Epidermal melanocyte (primary cell): ENCODE results near the gene ITPKB.

ENCODE experiments used
- DNase-seq: peaks from one replicate; pipeline ENCODE4 v3.0.0; 2011; ENCODE audit warnings: low spot score; ENCODE audit not compliant: insufficient read length

The ITPKB gene

DNA sequence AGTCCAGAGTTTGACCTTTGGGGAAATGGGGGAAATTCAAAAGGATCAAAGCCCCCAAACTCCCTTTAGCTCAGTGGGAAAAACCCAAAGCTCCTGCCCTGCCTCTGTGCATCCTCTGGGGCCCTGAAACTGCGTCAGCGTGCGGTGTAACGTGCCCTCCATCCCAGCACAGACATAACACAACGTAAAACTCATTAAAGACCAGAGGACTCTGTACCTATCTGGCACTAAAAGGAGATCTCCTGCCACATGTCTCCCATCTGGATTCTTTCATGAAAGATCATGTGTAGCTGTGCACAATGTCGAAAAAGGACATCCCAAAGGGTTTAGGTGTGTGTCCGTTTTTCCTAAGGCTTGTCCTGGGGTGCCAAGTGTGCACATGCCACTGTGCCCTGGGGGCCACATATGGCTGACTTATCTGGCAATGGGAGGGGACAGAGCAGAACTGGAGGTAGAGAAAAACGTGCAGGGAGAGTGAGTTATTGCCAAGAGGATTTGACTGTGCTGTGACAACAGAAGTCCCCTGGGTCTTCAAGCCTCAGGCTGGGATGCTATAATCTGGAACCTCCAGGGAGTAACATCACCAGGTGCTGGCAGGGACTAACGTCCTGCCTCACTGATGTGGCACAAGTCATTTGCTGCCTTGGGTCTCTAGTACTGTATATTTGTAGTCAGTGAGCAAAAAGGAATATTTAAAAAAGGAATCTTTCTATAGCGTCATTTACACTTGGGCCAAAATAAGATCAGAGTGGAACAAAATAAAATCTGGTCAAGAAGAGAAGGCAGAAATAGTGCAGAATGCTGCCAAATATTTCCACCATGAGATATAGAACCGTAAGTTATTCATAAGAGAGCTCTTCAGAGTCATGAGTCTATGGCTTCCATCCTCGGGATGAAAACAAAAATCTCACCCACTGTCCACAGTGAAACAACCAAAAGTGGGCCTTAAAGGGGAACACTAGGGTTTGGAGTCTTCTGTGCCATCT, 52.3 kb downstream of the ITPKB start:
- no peak for DNase-seq

DNA sequence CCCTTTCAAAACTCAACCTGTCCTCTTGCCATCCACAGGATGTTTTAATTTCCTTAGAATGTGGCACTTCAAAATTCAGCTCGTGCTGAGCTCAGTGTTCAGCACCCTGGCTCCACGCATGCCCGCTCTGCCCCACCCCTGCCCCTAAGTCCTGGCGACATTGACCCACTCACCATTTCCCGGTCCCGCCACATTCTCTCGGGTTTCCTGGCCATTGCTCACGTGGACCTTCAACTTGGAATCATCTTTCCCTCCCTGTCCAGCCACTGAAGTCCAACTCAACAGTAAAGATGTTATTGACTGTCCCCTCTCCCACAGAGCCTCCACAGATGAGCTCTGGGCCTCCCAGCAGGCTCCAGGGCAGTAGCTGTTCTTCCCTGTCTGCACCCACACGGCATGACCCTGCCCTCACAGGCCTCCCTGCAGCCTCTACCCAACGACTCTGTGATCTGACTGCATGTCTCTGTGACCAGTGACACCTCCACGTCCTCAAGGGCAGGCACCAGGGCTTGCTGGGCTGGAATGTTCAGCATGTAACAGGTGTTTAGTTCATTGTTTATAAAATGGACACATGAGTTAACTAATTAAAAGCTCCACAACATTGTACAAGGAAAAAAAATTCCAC, 53.8 kb downstream of the ITPKB start:
- no peak for DNase-seq

DNA sequence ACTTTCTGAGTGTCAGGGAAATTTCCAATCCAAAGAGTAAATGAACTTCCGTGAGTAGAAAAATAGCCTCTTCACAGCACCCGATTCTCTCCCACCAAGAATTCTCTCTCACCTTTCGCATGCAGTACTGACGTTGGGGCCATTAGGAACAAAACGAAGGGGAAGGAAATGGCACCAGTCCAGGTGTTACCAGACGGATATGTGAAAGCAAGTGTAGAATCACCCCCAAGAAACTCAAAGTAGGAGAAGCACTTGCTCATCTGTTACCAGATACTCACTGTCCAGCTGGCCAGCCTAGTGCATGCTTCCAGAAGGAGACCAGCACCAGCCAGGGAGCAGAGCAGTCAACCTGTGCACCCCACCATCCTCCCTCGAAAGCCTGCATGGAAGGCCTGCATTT, 55.1 kb downstream of the ITPKB start:
- DNase-seq = no peak

DNA sequence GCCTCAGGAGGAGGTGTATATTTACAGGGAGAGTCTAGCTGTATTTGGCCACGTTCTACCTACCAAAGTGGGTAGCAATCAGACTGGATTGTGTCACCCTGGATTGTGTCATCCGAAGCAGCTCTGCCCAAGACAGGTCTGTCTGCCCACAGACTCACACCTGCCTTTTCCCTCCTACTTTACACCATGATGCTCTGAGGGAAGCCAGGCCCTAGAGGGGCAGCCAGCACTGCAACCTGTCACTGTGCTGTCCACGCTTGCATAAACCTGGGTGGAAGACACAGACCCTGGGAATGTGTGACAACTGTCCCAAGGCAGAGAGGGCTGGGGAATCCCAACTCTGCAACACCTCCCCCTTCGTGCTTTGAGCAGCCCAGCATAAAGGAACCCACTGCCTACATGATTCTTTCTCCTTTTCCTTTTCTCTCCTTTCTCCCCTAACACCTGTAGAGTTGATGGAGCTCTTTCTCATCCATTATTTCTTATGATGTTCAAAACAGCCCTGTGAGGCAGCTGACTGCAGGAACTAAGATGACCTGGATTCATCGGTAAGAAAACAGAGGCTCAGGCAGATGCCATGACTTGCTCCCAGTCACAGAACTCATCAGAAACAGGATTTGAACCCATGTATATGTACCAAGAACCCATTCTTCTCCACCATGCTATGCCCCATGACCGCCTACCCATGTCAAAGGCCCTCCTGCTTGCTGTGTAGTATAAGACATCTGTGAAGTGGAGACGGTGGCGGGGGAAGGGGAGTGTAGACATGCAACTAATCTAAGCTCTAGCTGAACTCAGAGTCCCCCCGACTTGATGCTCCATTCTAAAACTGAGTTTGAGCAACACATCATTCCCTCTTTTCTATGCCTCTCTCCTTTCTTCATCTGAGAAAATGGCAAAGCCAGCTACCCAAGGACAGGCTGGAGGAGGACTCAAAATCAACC, 55.9 kb downstream of the ITPKB start:
- DNase-seq = no peak

DNA sequence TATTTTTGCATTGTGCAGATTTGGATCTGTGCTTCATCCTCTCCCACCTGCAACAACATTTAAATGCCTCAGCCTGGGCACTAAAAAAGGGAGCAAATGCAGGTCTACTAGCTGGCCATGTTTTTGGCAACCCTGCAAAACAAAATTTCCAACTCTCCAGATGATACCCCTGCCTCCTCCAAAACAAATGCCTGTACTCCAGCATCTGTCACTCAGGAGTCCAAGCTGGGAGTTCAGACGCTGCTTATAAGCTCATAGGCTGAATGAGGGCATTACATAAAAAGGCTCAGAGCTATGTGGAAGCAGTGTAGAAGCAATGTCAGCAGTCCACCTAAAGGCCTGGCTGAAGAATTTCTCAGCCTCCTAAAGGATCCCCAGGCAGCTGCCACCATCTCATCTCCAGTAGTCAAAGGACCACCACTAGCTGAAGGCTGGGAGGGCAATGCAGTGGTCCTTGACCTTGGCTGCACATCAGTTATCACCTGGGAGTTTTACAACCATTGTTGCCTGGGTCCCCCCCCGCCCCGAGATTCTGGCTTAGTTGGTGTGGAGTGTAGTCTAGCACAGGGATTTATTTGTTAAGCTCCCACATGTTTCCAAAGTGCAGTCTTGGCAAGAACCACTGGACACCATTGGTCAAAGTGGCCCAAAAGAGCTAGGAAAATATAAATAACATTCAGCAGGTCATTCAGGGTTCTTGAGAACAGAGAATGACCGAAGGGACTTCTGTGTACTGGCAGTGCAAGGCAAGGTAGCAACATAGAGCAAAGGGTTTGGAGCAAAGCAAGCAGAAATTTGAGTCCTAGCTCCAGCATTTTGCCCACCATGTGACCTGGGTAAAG, 57.2 kb downstream of the ITPKB start:
- no peak for DNase-seq

DNA sequence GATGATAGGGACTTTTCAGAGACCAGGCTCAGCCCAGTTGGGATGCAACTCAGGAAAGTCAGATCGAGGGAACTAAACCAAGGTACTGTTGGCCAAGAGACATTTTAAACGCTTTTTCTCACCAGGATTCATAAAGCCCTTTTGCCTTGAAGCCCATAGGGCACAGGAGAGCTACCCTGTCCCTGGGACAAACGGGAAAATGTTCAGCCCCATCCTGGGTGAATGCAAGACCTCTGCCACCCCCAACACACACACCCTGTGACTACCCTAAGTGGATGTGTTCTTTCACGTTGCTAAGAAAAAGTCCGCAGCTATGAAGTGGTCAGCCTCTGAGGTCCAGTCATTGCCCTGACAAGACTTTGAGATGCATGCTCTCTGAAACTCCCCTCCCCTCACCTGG, 58.4 kb downstream of the ITPKB start:
- DNase-seq = no peak

DNA sequence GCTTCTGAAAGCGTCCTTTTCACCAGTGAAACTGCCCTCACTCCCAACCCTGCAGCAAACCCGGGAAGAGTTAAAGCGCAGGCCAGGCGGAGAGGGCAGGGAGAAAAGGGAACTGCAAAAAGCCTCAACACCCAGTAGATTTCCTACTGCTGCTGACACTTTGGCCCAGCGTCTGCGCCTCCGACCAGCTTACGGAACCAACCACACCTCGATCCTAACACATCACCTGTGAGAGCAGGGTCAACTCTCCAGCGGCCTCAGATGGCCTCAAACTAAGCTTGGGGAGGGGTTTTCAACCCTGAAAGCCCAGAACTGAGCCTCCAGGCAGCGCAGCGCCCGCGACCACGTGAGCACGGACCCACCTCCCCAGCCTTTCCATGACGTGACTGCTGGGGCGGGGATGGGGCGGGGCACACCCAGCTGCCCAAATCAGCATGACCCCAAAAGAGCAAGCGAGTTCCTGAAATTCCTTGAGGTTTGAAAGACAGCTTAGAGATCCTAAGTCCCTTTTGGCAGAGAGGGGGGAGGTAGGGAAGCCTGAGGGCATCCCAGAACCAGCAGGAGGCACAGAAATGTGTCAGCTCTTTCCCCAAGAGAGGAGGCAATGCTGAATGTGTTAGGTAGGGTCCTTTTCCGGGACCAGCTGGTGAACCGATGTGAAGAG, 59.1 kb downstream of the ITPKB start:
- peak; percentile 87 for DNase-seq

DNA sequence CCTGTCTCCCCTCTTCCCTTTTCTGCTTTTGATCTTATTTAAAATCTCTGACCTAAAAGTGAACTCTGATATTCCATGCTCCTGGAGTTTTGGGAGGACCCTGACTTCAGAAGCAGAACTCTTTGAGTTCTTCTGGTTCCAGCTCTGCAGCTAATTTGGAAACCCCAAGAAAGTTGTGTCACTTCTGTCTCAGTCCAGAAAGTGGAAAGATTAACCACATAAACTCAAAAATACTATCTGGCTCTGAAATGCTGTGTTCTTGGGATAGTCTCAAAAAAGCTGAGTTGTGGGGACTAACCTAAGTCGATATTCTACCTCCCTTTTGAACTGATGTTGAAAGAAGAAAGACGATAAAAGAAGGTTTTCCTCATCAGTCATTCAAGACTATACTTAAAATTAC, 59.8 kb downstream of the ITPKB start:
- no peak for DNase-seq

DNA sequence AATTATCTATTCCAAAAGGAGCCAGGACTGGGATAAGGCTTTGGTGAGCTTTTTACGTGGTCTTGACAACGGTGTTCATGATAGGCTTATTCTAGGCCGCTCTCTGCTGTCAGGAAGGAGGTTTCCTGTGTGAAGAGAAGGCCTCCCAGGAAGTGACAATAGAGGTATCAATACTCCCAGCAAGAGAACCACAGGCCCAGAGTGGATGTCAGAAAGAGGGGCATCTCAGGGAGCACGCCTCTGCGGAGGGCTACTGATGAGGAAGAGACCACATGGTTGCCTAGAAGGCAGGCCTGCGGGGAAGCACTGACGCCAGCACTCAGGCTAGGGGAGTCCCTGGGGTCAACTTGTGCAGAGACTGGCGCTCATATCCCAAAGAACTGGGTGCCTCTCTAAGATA, 60.4 kb downstream of the ITPKB start:
- DNase-seq = no peak

DNA sequence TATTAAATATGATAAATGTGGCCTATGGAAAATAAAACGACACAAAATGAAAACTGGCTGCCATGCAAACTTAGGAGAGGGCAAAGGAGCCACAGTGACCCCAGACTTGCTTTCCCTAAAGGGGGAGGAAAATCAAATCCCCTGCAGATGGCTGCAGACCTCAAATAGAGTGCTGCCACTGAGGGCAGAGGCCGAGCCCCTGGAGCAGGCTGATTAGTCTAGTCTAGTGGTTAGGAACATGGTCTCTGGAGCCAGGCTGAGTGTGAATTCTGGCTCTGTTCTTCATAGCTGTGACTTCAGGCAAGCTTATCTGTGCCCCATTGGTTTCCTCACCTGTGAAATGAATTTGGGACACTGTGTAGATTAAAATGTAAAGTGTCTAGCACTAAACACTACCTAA, 60.8 kb downstream of the ITPKB start:
- no peak for DNase-seq

DNA sequence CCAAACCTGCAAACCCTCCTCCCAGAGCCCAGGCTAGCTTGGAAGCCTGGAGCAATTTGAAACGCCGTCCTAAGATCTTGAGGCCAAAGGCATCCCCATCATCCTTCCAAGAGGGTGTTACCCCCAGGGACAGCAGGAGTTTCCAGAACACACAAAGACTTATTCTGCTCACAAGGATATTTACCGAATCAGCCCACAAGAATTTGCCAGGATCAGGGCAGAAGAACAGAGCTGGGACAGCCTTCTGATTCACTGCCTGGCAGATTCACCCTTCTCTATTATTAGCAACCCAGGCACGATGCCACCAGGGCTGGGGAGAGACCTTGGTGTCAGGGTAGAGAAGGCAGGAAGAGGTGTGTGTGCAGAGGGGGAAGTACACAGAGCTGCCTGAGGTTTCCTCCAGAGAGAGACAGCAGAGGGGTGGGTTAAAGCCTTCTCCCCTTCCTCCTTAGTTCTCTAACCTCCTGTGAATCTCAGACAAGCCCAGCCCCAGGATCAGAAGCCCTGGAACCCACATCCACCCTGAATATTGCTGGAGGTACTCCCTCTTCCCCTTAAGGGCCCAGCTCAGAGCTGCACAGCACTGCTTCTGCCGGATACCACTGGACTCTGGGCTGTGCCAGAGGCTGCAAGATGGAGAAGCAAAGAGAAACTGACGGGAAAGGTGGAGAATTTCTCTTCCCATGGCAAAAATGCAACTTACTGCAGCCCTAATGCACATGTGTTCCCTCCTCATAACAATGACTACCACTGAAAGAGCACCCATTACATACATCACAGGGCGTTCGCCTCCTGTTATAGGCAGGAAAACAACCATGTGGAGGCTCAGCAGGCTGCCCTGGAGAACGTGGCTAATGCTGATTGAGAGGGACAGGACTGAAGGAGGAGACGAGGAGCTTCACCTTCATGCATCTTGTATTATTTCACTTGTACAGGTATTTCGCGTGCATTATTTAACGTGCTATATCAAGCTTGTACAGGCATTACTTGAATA, 61.8 kb downstream of the ITPKB start:
- DNase-seq = peak; percentile 84

DNA sequence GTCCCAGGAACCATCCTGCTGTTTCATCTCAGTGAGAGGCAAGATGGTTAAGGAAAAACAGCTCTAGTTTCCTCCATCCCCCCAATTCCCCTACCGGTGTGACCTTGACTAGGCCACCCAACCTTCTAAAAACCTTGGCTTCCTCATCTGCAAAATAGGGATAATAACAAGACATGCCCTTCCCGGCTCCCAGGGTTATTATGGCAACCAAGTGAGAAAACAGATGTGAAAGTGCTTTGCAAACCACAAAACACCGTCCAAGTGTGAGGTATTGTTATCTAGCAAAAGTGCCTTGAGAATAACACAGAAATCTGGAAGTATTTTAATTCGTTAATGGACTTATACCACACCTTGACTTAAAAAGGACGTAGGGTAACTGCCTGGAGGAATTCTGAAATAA, 62.7 kb downstream of the ITPKB start:
- DNase-seq = no peak

DNA sequence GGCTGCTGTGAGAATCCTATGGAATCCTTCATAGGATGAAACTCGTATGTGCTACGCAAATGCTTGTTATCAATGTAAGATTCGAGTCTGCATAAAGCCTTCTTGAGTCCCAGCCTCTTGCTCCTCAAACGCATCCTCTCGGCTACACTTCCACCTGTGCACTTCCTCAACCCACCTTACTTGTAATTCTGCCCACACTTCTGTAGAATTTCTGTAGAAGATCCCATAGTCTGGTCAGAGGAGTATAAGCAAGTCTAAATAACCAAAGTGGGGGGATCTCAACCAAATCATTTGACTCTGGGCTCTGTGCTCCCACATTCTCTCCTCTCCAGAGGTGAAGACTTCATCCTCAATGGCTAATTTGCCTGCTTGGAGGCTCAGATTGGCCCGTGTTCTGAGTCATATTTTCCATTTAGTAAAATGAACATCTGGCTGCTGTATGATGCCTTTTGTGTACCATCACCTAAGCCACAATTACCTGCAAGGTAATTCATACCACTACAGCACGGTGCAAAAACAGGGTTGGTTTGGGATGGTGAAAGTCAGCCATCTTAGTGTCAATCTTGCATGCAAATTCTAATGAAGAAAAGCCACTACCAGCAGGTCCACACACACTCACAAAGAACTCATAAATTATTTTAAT, 63.2 kb downstream of the ITPKB start:
- no peak for DNase-seq

DNA sequence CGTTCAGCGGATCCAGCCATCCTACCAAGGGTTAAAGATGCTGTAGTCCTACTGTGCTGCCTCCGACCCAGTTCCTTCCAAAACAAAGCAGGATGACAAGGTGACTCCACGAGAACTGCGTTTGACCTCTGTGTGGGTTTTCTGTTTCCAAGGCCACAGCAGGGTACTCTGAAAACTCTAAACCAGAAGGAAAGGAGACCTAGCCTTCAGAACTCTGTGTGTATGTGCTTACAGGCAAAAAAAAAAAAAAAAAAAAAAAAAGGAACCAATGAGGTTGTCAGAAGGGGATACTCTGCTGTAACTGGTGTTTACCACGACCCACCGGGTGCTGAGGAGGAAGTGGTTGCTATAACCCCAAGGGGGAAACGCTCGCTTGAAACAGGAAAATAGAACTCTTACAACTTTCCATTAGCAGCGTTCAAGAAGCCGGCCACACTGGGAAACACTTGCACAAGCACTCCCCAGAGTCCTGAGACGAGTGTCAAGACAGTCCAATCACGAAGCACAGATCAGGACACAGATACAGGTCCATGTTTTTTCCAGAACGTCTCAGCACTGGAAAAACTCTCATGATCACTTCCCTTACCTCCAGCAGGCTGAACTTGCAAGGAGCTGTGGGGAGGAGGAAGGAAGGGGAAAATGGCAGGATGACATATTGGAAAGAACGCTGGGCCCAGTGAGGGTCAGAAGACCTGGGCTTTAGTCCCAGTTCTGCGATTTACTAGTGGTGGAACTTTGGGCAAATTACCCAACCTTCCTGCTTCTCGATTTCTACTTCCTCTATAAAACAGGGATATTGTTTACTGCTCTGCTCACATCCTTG, 64.0 kb downstream of the ITPKB start:
- no peak for DNase-seq

DNA sequence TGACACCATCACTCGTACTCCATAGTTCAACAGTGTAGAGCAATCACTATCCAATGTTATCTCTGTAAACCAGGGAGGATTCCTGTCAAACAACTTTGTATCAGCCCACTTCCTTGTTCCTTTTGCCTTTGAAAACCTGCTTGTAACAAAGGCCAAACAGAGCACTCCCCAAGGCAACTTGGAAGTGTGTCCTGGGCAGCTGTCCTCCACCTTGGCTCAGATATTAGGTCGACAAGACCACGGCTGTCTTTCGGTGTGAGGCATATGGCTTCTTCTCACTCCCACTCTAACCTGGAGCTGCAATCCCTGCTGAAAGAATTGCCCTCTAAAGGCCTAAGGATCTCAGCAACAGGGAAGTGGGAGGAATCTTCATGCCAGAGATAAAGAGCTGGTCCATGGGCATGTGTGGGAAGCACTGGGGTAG, 66.7 kb downstream of the ITPKB start:
- DNase-seq = no peak

DNA sequence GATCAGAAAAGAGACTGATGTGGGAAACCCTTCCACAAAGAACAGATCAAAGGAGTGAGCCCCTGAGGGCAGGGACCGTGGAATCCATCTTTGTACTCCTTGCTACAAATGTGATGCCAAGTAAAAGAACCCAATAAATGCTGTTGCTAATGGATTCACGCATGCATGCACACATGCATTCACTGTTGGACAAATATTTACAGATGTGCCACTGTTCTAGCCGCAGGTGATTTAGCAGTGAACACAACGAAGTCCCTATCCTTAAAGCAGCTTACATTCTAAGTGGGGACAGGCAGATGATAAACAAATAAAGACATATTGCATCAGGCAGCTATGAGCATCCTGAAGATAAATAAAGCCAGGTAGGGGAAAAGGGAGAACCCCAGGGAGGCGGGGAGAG, 67.8 kb downstream of the ITPKB start:
- DNase-seq = no peak

DNA sequence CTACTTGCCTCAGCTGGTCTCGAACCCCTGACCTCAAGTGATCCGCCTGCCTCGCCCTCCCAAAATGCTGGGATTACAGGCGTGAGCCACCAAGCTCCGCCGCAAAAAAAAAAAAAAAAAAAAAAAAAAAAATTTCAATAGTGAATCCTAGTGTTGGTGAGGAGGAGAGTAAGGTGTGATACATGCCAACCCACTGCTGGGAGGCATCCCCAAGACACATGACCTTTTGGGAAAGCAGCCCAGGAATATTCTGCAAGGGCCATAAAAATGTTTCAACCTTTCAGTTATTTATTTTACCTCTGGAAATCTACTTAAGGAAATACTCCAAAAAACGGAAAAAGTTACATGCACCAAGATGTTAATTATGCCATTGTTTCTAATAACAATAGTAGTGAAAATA, 69.0 kb downstream of the ITPKB start:
- DNase-seq = no peak

DNA sequence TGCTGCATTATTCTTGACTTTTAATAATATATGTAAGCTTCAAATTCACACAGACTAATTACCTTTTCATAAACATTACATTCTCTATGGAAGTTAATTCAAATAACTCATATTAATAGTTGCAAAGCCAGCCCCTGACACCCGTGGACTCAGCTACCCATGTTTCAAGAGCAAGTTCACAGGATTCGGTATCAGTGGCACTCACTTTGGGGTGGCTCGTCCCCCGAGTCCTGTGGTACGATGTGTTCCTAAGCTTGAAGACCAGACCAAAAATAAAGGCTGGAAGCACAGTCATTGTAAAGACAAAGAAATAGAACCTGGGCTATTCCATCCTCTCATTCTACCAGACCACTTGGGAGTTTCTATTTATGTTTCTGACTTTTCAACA, 70.9 kb downstream of the ITPKB start:
- no peak for DNase-seq
